TTC549 (cell line): ENCODE data around the gene FAT2.

Source experiments
- FAIRE-seq: peaks from 2 replicates; lab custom pipeline; 2012; peaks lifted over from hg19 to GRCh38; lab: Jason Lieb, UNC

FAT2 gene

GRCh38 chr5:151555760-151556576 is 35.2 kb downstream of the FAT2 start:
- no peak for FAIRE-seq

- no peak for FAIRE-seq
Observed at GRCh38 chr5:151553695-151554094, 37.4 kb downstream of the FAT2 start.

GRCh38 chr5:151553130-151553670 is 37.9 kb downstream of the FAT2 start:
- no peak for FAIRE-seq

GRCh38 chr5:151551985-151552384 is 39.1 kb downstream of the FAT2 start:
- FAIRE-seq, result no peak

- FAIRE-seq, result no peak
Observed at GRCh38 chr5:151550146-151550545, 41.0 kb downstream of the FAT2 start.

- FAIRE-seq, result no peak
Observed at GRCh38 chr5:151549713-151550112, 41.4 kb downstream of the FAT2 start.

GRCh38 chr5:151547364-151547763 is 43.8 kb downstream of the FAT2 start:
- FAIRE-seq, result no peak

GRCh38 chr5:151541571-151541970 is 49.6 kb downstream of the FAT2 start:
- no peak for FAIRE-seq
